H1 (cell line): ENCODE measurements around the gene BCAS4. TPM values are rescaled to one million over a fixed set of nuclear protein-coding genes. Genes with fewer than 3 reads are reported as not detected.

Source experiments
- ATF2 ChIP-seq: IDR thresholded peaks from 2 replicates; pipeline ENCODE4 v1.6.1; 2012; ENCODE audit warnings: low read length, inconsistent platforms
- CREB1 ChIP-seq: IDR thresholded peaks from 2 replicates; pipeline ENCODE4 v1.6.1; 2012; ENCODE audit warnings: inconsistent platforms
- FOSL1 ChIP-seq: IDR thresholded peaks from 2 replicates; pipeline ENCODE4 v1.6.1; 2011; ENCODE audit warnings: mild to moderate bottlenecking, low read depth, low read length, moderate library complexity; ENCODE audit not compliant: insufficient read depth
- GABPA ChIP-seq: IDR thresholded peaks from 2 replicates; pipeline ENCODE4 v1.6.1; 2011; ENCODE audit warnings: mild to moderate bottlenecking, low read length, moderate library complexity, borderline replicate concordance; ENCODE audit not compliant: insufficient read depth
- PHF8 ChIP-seq: fragments of 200-600 bp; sonication (generic); conservative IDR thresholded peaks from 2 replicates; pipeline ENCODE4 v1.7.1; 2012; ENCODE audit warnings: low read depth, mild to moderate bottlenecking, inconsistent platforms, low read length, moderate library complexity
- RNF2 ChIP-seq: fragments of 200-900, 300-1000 bp; sonication (generic); IDR thresholded peaks from 2 replicates; pipeline ENCODE4 v1.7.1; 2016; ENCODE audit warnings: borderline replicate concordance, low read depth, mild to moderate bottlenecking, antibody characterized with exemption, low read length; ENCODE audit not compliant: poor library complexity, severe bottlenecking; ENCODE audit errors: missing control alignments
- SIRT6 ChIP-seq: IDR thresholded peaks from one replicate; pipeline ENCODE4 v1.7.1; 2012; ENCODE audit warnings: low read length, inconsistent platforms
- TEAD4 ChIP-seq: IDR thresholded peaks from 2 replicates; pipeline ENCODE4 v1.6.1; 2012; ENCODE audit warnings: low read depth, low read length, inconsistent platforms, mixed read lengths
- YY1 ChIP-seq: IDR thresholded peaks from 2 replicates; pipeline ENCODE4 v1.6.1; 2011; ENCODE audit warnings: low read depth, mild to moderate bottlenecking, low read length
- polyA plus RNA-seq, 7 experiments: library from polyadenylated mRNA; depleted of rRNA in 3 of 7; stranded (reverse) in 5 of 7; unstranded in 2 of 7; fragments of >200 nt in 5 of 7; fragments of 200-250 nt in 2 of 7; gene quantifications; 1 replicate in 5 of 7; 2 replicates in 1 of 7; 4 replicates in 1 of 7; pipeline versions ENCODE4 v1.2.1 to v1.2.3, GENCODE V29; 2011 to 2013; ENCODE audit warnings: missing spikeins in 2 of 7, mixed read lengths in 2 of 7
- total RNA-seq: library from RNA; stranded (reverse); fragmentation: NEBNext Ultra II Directional; extraction: Animal tissue kit (Norgen Biotek cat#: 25700); gene quantifications from 2 replicates; pipeline ENCODE4 v1.2.1, GENCODE V29; 2021
- TF ChIP-seq, protein P1 (sequence below): IDR thresholded peaks from 2 replicates; pipeline ENCODE4 v1.6.1; 2012; ENCODE audit warnings: inconsistent platforms

Gene BCAS4
- total and polyA plus RNA-seq, 2 of the 8 experiments (the other 6 are each of a cell fraction or from before 2014, with no cell fraction given) = 21.2 to 23.6 TPM

GRCh38 chr20:50789968-50790650 lies 4.8 kb upstream of the BCAS4 start (continued):
- TF ChIP-seq ATF2 = no peak
- no peak for TF ChIP-seq SIRT6
- no peak for TF ChIP-seq FOSL1
- TF ChIP-seq TEAD4 = no peak
- TF ChIP-seq GABPA = no peak
- TF ChIP-seq YY1 = no peak
- TF ChIP-seq RNF2 = no peak
- no peak for TF ChIP-seq PHF8
- TF ChIP-seq, protein P1, sequence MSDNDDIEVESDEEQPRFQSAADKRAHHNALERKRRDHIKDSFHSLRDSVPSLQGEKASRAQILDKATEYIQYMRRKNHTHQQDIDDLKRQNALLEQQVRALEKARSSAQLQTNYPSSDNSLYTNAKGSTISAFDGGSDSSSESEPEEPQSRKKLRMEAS = no peak
- no peak for TF ChIP-seq CREB1
